Muscle layer of colon (tissue), 2 donors: ENCODE results near the gene RAB43.
"Not testable (repeated sequence)": the region's sequence is repeated elsewhere in the genome, so short reads cannot be mapped to it uniquely, and the experiment has no call there.

Source experiments
- H3K27ac ChIP-seq: one replicate; pipeline ENCODE4 v1.7.0; 2013; ENCODE audit warnings: low read depth, mild to moderate bottlenecking, low read length, moderate library complexity
- H3K27me3 ChIP-seq, 2 donors: one replicate each; pipeline ENCODE4 v1.7.0; 2013; ENCODE audit warnings: low read length in 2 of 2, mild to moderate bottlenecking in 2 of 2; ENCODE audit not compliant: insufficient read depth in 2 of 2, control insufficient read depth in 1 of 2
- H3K36me3 ChIP-seq: one replicate; pipeline ENCODE4 v1.7.0; 2013; ENCODE audit warnings: mild to moderate bottlenecking, low read length; ENCODE audit not compliant: insufficient read depth
- H3K4me1 ChIP-seq: one replicate; pipeline ENCODE4 v1.7.0; 2013; ENCODE audit warnings: mild to moderate bottlenecking, low read length; ENCODE audit not compliant: insufficient read depth
- H3K4me3 ChIP-seq, 2 donors: one replicate each; pipeline ENCODE4 v1.7.0; 2013; ENCODE audit warnings: low read length in 2 of 2, low read depth in 1 of 2, mild to moderate bottlenecking in 1 of 2, moderate library complexity in 1 of 2
- H3K9ac ChIP-seq: one replicate; pipeline ENCODE4 v1.7.0; 2013; ENCODE audit warnings: low read length
- H3K9me3 ChIP-seq: one replicate; pipeline ENCODE4 v1.7.0; 2013; ENCODE audit warnings: mild to moderate bottlenecking, low read length
- donor health status: abdominal sarcoma.
- donor health status: Adenocarcinoma of cecum.

RAB43 gene

GRCh38 chr3:129085165-129085715, 36.4 kb downstream of the RAB43 start:
- no peak overlapping the region for H3K27ac ChIP-seq
- no peak overlapping the region for H3K4me3 ChIP-seq
- peaks cover 11% of the 10 kb centered on the region for H3K4me1 ChIP-seq
- H3K27me3 ChIP-seq: no peaks in the 10 kb centered on the region
- no peaks in the 10 kb centered on the region for H3K9me3 ChIP-seq
- H3K9ac ChIP-seq: no peak overlapping the region
- no peaks in the 10 kb centered on the region for H3K36me3 ChIP-seq

DNA sequence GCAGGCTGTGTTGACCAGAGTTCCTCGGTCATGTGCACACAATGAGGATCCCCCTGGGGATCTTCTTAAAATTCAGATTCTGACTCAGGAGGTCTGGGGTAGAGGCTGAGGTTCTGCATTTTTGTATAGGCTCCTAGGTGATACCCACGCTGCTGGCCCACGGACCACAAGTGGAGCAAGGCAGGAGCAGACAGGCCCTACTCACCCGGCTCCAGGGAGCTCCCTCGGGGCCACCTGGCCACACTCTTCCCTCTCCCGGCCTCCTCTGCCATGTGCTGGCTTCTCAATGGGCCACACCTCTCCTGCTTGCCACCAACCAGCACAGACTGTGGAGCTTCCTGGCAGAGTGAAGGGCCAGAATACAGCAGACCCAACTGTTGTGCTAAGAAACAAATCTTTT, 37.1 kb downstream of the RAB43 start:
- no peaks in the 10 kb centered on the region for H3K36me3 ChIP-seq
- H3K4me3 ChIP-seq: no peak overlapping the region
- H3K4me1 ChIP-seq: peaks cover 11% of the 10 kb centered on the region
- H3K27ac ChIP-seq: no peak overlapping the region
- H3K27me3 ChIP-seq: no peaks in the 10 kb centered on the region
- H3K9me3 ChIP-seq: no peaks in the 10 kb centered on the region
- no peak overlapping the region for H3K9ac ChIP-seq

DNA sequence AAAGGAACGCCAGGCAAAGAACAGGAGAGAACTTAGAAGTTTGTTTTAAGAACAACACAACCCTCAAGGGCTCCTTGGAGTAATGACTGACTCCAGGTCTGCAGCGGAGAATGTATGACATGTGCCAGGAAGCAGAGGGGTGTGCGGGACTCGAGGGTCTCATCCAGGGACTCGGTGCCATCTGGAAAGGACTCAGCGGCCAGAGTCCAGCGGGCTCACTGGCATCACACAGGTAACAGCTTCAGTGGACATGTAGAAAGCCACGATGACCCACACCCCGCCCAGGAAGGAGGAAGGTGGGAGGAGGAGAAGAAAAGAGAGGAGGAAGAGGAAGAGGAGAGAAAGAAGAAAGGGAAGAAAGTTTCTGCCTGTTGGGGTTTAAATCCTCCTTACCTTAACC, 39.6 kb downstream of the RAB43 start:
- Histone ChIP-seq H3K4me3 (no peak overlapping the region), H3K27ac (no peak overlapping the region)

GRCh38 chr3:129081503-129081902, 40.1 kb downstream of the RAB43 start:
- H3K27me3 ChIP-seq: no peaks in the 10 kb centered on the region

More for the DNA sequence above, 39.6 kb downstream of the RAB43 start:
- Histone ChIP-seq H3K9me3 (no peaks in the 10 kb centered on the region), H3K27me3 (no peaks in the 10 kb centered on the region), H3K9ac (no peak overlapping the region), H3K4me1 (peaks cover 8% of the 10 kb centered on the region), H3K36me3 (no peaks in the 10 kb centered on the region)

DNA sequence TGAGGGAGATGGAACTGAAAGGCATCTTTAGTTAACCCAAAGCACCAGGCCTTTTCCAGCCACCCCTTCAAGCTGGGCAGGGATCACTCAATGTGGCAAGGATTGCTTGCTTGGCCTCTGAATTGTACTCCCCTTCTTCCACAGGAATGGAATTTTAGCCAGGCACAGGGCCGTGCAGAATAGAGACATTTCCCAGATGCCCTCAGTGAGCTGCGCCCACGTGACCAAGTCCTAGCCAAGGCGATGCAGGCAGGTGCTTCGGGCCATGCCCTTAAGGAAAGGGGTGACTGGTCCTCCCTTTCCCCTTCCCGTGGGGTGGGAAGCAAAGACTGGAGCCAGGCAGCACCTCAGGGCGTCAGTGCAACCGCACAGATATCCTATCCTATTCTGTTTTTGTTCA, 43.1 kb downstream of the RAB43 start:
- Histone ChIP-seq H3K36me3 (no peaks in the 10 kb centered on the region), H3K4me3 (no peak overlapping the region), H3K27me3 (no peaks in the 10 kb centered on the region), H3K9ac (no peak overlapping the region), H3K27ac (no peak overlapping the region), H3K9me3 (no peaks in the 10 kb centered on the region), H3K4me1 (no peaks in the 10 kb centered on the region)

More at GRCh38 chr3:129081503-129081902, 40.1 kb downstream of the RAB43 start:
- Histone ChIP-seq H3K36me3 (no peaks in the 10 kb centered on the region), H3K4me3 (no peak overlapping the region), H3K4me1 (peaks cover 2% of the 10 kb centered on the region), H3K9me3 (no peaks in the 10 kb centered on the region), H3K9ac (no peak overlapping the region), H3K27ac (no peak overlapping the region)

DNA sequence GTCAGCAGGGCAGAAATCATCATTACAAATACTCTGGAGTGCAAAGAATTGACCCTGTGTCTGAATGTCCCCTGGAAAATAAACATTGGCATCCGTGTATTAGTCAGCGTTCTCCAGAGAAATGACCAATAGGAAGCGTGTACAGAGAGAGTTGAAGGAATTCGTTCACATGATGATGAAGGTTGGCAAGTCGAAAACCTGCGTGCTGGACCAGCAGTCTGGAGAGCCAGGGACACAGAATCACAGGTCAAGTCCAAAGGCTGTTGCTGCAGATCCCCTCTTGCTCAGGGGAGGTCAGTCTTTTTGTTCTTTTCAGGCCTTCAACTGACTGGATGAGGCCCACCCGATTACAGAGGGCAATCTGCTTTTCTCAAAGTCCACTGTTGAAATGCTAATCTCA, 44.4 kb downstream of the RAB43 start:
- Histone ChIP-seq H3K9me3 (no peaks in the 10 kb centered on the region), H3K27me3 (no peaks in the 10 kb centered on the region), H3K4me3 (no peak overlapping the region), H3K27ac (no peak overlapping the region), H3K9ac (no peak overlapping the region), H3K4me1 (no peaks in the 10 kb centered on the region), H3K36me3 (no peaks in the 10 kb centered on the region)

- Histone ChIP-seq H3K9ac (no peak overlapping the region), H3K9me3 (no peaks in the 10 kb centered on the region), H3K27me3 (no peaks in the 10 kb centered on the region), H3K4me1 (no peaks in the 10 kb centered on the region), H3K36me3 (no peaks in the 10 kb centered on the region), H3K4me3 (no peak overlapping the region), H3K27ac (no peak overlapping the region)
These were observed 51.3 kb downstream of the RAB43 start for GRCh38 chr3:129070086-129070885.

DNA sequence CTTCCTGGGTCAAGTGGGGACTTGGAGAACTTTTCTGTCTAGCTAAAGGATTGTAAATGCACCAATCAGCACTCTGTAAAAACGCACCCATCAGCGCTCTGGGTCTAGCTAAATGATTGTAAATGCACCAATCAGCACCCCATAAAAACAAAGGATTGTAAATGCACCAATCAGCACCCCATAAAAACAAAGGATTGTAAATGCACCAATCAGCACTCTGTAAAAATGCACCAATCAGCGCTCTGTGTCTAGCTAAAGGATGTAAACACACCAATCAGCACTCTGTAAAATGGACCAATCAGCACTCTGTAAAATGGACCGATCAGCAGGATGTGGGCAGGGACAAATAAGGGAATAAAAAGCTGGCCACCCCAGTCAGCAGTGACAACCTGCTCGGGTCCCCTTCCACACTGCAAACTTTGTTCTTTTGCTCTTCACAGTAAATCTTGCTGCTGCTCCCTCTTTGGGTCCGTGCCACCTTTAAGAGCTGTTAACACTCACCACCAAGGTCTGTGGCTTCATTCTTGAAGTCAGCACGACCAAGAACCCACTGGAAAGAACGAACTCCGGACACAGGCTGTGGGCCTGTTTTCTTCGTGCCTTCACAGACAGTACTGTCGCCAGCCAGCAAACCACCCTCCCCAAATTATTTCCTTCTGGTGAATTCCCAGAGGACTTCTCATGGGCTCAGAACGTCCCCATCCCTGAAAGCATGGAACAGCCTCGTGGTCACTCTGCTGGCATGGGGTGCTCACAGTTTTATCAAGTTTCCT, 52.1 kb downstream of the RAB43 start:
- not testable (repeated sequence) for H3K4me3 ChIP-seq, H3K36me3 ChIP-seq, H3K9ac ChIP-seq, H3K4me1 ChIP-seq, H3K9me3 ChIP-seq, H3K27ac ChIP-seq, H3K27me3 ChIP-seq

DNA sequence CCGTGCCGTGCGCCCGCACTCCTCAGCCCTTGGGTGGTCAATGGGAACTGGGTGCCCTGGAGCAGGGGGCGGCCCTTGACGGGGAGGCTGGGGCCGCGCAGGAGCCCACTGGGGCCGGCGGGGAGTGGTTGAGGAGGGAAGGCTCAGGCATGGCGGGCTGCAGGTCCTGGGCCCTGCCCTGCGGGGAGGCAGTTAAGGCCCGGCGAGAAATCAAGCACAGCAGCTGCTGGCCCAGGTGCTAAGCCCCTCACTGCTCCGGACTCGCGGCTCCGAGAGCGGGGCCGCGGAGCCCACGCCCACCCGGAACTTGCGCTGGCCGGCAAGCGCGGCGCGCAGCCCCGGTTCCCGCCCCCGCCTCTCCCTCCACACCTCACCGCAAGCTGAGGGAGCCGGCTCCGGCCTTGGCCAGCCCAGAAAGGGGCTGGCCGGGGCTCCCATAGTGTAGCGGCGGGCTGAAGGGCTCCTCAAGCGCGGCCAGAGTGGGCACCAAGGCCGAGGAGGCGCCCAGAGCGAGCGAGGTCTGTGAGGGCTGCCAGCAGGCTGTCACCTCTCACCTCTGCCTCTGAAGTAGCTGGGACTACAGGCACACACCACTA, 53.2 kb downstream of the RAB43 start:
- Histone ChIP-seq H3K9me3 (no peaks in the 10 kb centered on the region), H3K36me3 (no peaks in the 10 kb centered on the region), H3K27me3 (no peaks in the 10 kb centered on the region), H3K4me3 (peak overlapping the region in 1 of 2 donors; percentile 31), H3K9ac (no peak overlapping the region), H3K27ac (no peak overlapping the region), H3K4me1 (no peaks in the 10 kb centered on the region)

DNA sequence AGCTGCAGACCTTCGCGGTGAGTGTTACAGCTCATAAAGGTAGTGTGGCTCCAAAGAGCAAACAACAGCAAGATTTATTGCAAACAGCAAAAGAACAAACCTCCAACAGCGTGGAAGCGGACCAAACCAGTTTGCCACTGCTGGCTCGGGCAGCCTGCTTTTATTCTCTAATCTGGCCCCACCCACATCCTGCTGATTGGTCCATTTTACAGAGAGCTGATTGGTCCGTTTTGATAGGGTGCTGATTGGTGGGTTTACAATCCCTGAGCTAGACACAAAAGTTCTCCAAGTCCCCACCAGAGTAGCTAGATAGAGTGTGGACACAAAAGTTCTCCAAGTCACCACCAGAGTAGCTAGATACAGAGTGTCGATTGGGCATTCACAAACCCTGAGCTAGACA, 53.9 kb downstream of the RAB43 start:
- not testable (repeated sequence) for H3K27me3 ChIP-seq, H3K27ac ChIP-seq, H3K4me3 ChIP-seq, H3K4me1 ChIP-seq, H3K9me3 ChIP-seq, H3K36me3 ChIP-seq, H3K9ac ChIP-seq

DNA sequence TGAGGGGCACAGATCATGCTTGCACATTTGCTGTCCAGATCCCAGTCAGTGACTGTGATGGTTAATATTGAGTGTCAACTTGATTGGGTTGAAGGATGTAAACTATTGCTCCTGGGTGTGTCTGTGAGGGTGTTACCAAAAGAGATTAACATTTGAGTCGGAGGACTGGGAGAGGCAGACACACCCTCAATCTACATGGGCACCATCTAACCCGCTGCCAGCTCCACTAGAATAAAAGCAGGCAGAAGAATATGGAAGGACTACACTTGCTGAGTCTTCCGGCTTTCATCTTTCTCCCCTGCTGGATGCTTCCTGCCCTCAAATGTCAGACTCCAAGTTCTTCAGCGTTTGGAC, 55.9 kb downstream of the RAB43 start:
- no peak overlapping the region for H3K4me3 ChIP-seq
- H3K9me3 ChIP-seq: no peaks in the 10 kb centered on the region
- no peak overlapping the region for H3K27ac ChIP-seq
- H3K27me3 ChIP-seq: no peaks in the 10 kb centered on the region
- H3K9ac ChIP-seq: no peak overlapping the region
- H3K36me3 ChIP-seq: no peaks in the 10 kb centered on the region
- no peaks in the 10 kb centered on the region for H3K4me1 ChIP-seq
